Heart right ventricle (tissue), 16 donors: ENCODE data around the gene KANSL1. TPM values are rescaled to one million over a fixed set of nuclear protein-coding genes. Genes with fewer than 3 reads are reported as not detected.

Experiments used
- ATAC-seq, 8 donors: fragments of 200-7000 bp; cut with Tn5 transposase; one replicate each; pipeline ENCODE4 v1.9.1; 2020; ENCODE audit warnings: mild to moderate bottlenecking in 8 of 8, moderate library complexity in 8 of 8, moderate number of reproducible peaks in 1 of 8
- DNase-seq, 2 donors: peaks; one replicate each; pipeline ENCODE4 v3.0.0-alpha.2; 2020
- H3K27ac ChIP-seq, 10 donors: fragments of 200-600 bp; sonication (generic) in 2 of 10; one replicate each; pipeline versions ENCODE4 v1.5.0 to v1.8.0; 2020 to 2022; ENCODE audit warnings: mild to moderate bottlenecking in 3 of 10
- H3K27me3 ChIP-seq, 7 donors: fragments of 200-600 bp; one replicate each; pipeline ENCODE4 v1.8.0; 2021 to 2022; ENCODE audit warnings: mild to moderate bottlenecking in 2 of 7
- H3K36me3 ChIP-seq, 9 donors: fragments of 200-600 bp; sonication (generic) in 1 of 9; one replicate each; pipeline versions ENCODE4 v1.5.0 to v1.8.0; 2020 to 2022; ENCODE audit warnings: mild to moderate bottlenecking in 2 of 9
- H3K4me1 ChIP-seq, 9 donors: fragments of 200-600 bp; sonication (generic) in 1 of 9; one replicate each; pipeline versions ENCODE4 v1.5.0 to v1.8.0; 2020 to 2022; ENCODE audit warnings: mild to moderate bottlenecking in 4 of 9
- H3K4me3 ChIP-seq, 10 donors: fragments of 200-600 bp; sonication (generic) in 2 of 10; one replicate each; pipeline versions ENCODE4 v1.5.0 to v1.8.0; 2020 to 2022; ENCODE audit warnings: mild to moderate bottlenecking in 7 of 10, moderate library complexity in 2 of 10
- H3K9me3 ChIP-seq, 11 donors: fragments of 200-600 bp in 10 of 11; sonication (generic) in 2 of 11; one replicate each; pipeline versions ENCODE4 v1.5.0 to v1.8.0; 2013 to 2022; ENCODE audit warnings: mild to moderate bottlenecking in 2 of 11, control low read depth in 1 of 11, moderate library complexity in 1 of 11
- WGBS, 2 donors: extraction: QIAGEN DNeasy Blood & Tissue Kit; methylation state at CpG; one replicate each; pipeline ENCODE4 v1.1.7; 2013; ENCODE audit warnings: inconsistent platforms in 1 of 2; 5-methylcytosine and 5-hydroxymethylcytosine counted together
- intact Hi-C, 10 donors: fragments of 100-400 bp; cut with DNase I; formaldehyde crosslinking; loops; one replicate each; pipeline versions ENCODE4 v1.11.1 to v1.14.2; 2022
- polyA plus RNA-seq, 2 donors: library from polyadenylated mRNA; stranded (reverse); fragments of 200-250 nt; gene quantifications; one replicate each; pipeline ENCODE4 v1.2.3, GENCODE V29; 2013
- total RNA-seq, 10 donors: library from RNA; stranded (reverse); fragmentation: NEBNext Ultra II Directional in 3 of 10; extraction: Animal tissue kit (Norgen Biotek cat#: 25700) in 3 of 10; gene quantifications; one replicate each; pipeline versions ENCODE4 v1.2.1 to v1.2.4, GENCODE V29; 2021 to 2023
- TF ChIP-seq, protein P1 (sequence below), 9 donors: fragments of 200-600 bp; sonication (generic) in 2 of 9; IDR thresholded peaks; one replicate each; pipeline versions ENCODE4 v1.5.0 to v1.8.0; 2021 to 2022; ENCODE audit warnings: antibody characterized with exemption in 9 of 9, mild to moderate bottlenecking in 5 of 9, moderate library complexity in 1 of 9
- donor health status: Arrhythmogenic right ventricular cardiomyopathy.
- donor health status: ischemic (EF 13 %, LVEDD 7.1; RV severe dilation, severe dysfunction).
- donor health status: healthy with polysubstance abuse.
- donor health status: DM: no; HTN: yes; CAD: no.
- donor health status: DM: no; HTN: no; CAD: no.
- donor health status: ischemic (EF 25% LVEDD 6.9; RV normal size, moderate dysfunction).
- donor health status: ischemic (EF 25% LVEDD 5.7; RV mildly dilated, moderate dysfunction).
- donor health status: healthy.
- donor health status: DM: yes; HTN: yes; CAD: no.
- donor health status: Ischemic cardiomyopathy.
- donor health status: ischemic (EF 35%, LVEDD 5.7; RV mildly dilated, moderate dysfunction).
- donor health status: nonischemic (EF 11% LVEDD 7.7; RV severe dilation, severe dysfunction).
- donor health status: DM: yes; HTN: yes; CAD: no.
- donor health status: PGD.
- donor health status: ischemic (EF 29% LVEDD 5.4; RV normal size, mild dysfunction).
- donor health status: nonischemic (EF 23%, LVEDD 6.1; RV moderate dilation, normal function).

Gene KANSL1
- total and polyA plus RNA-seq, 12 donors = 8.2 to 52.5 (median 41.1) TPM

GRCh38 chr17:46027976-46028325 lies 165.3 kb downstream of the KANSL1 start:
- no peak for DNase-seq
- ATAC-seq = no peak
- TF ChIP-seq, protein P1, sequence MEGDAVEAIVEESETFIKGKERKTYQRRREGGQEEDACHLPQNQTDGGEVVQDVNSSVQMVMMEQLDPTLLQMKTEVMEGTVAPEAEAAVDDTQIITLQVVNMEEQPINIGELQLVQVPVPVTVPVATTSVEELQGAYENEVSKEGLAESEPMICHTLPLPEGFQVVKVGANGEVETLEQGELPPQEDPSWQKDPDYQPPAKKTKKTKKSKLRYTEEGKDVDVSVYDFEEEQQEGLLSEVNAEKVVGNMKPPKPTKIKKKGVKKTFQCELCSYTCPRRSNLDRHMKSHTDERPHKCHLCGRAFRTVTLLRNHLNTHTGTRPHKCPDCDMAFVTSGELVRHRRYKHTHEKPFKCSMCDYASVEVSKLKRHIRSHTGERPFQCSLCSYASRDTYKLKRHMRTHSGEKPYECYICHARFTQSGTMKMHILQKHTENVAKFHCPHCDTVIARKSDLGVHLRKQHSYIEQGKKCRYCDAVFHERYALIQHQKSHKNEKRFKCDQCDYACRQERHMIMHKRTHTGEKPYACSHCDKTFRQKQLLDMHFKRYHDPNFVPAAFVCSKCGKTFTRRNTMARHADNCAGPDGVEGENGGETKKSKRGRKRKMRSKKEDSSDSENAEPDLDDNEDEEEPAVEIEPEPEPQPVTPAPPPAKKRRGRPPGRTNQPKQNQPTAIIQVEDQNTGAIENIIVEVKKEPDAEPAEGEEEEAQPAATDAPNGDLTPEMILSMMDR (IDR thresholded peaks at IDR 0.05) = no peak
- Histone ChIP-seq H3K36me3 (peaks cover 0 to 94% (median 21%) of the 10 kb centered on the region in 9 donors), H3K27ac (peak overlapping the region in 6 of 10 donors; percentile 1 to 64 (median 40)), H3K9me3 (no peaks in the 10 kb centered on the region), H3K4me3 (no peak overlapping the region), H3K4me1 (peaks cover 0 to 36% (median 18%) of the 10 kb centered on the region in 9 donors), H3K27me3 (no peaks in the 10 kb centered on the region)
- intact Hi-C loops = no loop called here
- WGBS, 2 donors = 61 to 69% methylated on average over 4 of the region's 4 CpGs

DNA sequence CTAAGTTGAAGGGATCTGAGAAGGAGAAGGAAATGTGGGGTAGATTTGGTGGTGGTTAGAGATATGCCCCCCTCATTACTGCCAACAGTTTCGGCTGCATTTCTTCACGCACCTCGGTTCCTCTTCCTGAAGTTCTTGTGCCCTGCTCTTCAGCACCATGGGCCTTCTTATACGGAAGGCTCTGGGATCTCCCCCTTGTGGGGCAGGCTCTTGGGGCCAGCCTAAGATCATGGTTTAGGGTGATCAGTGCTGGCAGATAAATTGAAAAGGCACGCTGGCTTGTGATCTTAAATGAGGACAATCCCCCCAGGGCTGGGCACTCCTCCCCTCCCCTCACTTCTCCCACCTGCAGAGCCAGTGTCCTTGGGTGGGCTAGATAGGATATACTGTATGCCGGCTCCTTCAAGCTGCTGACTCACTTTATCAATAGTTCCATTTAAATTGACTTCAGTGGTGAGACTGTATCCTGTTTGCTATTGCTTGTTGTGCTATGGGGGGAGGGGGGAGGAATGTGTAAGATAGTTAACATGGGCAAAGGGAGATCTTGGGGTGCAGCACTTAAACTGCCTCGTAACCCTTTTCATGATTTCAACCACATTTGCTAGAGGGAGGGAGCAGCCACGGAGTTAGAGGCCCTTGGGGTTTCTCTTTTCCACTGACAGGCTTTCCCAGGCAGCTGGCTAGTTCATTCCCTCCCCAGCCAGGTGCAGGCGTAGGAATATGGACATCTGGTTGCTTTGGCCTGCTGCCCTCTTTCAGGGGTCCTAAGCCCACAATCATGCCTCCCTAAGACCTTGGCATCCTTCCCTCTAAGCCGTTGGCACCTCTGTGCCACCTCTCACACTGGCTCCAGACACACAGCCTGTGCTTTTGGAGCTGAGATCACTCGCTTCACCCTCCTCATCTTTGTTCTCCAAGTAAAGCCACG lies 165.9 kb downstream of the KANSL1 start:
- 63 to 67% methylated on average over 12 of the region's 12 CpGs for WGBS, 2 donors
- H3K4me3 ChIP-seq = no peak overlapping the region
- DNase-seq (no peak), ATAC-seq (peak in 4 of 8 donors; percentile 7 to 22 (median 10))
- intact Hi-C loops = no loop called here
- H3K27me3 ChIP-seq = no peaks in the 10 kb centered on the region
- H3K36me3 ChIP-seq = peaks cover 0 to 88% (median 18%) of the 10 kb centered on the region in 9 donors
- TF ChIP-seq, protein P1 (IDR thresholded peaks at IDR 0.05) = no peak
- peak overlapping the region in 6 of 10 donors; percentile 30 to 73 (median 42) for H3K27ac ChIP-seq
- H3K9me3 ChIP-seq = no peaks in the 10 kb centered on the region
- H3K4me1 ChIP-seq = peaks cover 0 to 36% (median 18%) of the 10 kb centered on the region in 9 donors

- no peaks in the 10 kb centered on the region for H3K27me3 ChIP-seq
- peaks cover 0 to 86% (median 13%) of the 10 kb centered on the region in 9 donors for H3K36me3 ChIP-seq
- ATAC-seq (peak in 7 of 8 donors; percentile 14 to 77 (median 35)), DNase-seq (peak in 1 of 2 donors; percentile 32)
- peaks cover 0 to 36% (median 18%) of the 10 kb centered on the region in 9 donors for H3K4me1 ChIP-seq
- 84 to 87% methylated on average over 17 of the region's 17 CpGs for WGBS, 2 donors
- TF ChIP-seq, protein P1 (IDR thresholded peaks at IDR 0.05) = no peak
- no peaks in the 10 kb centered on the region for H3K9me3 ChIP-seq
- no peak overlapping the region for H3K4me3 ChIP-seq
- intact Hi-C loops = no loop called here
- H3K27ac ChIP-seq = peak overlapping the region in 4 of 10 donors; percentile 28 to 73 (median 43)
Measured at GRCh38 chr17:46026166-46027047, 166.8 kb downstream of the KANSL1 start.
